ENCODE data around the gene MRAP. TPM values are rescaled to one million over a fixed set of nuclear protein-coding genes. Genes with fewer than 3 reads are reported as not detected.

The MRAP gene
- polyA plus RNA-seq, 2 of the 4 experiments (the other 2 are of a cell fraction) = not detected

DNA sequence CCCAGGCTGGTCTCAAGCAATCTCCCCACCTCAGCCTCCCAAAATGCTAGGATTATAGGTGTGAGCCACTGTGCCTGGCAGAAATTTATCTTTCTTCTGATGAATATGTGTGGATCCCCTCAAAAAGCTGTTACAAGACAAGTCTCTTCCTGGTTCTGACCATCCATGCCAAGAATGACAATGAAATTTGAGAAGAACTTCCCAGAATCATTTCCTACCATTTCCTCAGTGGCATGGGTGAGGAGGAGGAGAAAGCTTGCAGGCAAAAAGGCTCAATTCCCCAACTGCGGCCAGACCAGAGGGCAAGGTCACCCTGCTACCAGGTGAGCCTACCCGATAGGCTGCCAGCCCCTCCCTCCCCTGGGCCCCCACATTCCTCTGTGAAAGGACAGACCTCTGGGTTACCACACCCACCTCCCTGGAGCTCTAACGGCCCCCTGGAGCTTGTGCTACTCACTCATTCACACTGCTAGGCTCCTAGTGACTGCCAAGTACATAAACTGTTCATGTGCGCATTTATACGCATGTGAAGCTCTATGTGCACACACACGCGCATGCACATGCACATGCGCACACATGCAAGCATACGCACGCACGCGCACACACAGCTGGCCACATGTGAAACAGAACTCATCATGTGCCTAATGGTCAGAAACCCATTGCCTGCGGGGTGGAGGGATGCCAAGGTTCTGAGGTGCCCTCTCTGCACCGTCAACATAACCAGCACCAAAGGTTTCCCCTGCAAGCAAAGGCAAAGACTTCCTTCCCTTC, 17.0 kb downstream of the MRAP start (continued):
- TF ChIP-seq MAZ (IDR thresholded peaks at IDR 0.05; ENCODE audit: borderline replicate concordance, low read depth, low read length) (no peak), HOXB5 (CRISPR knock-in tag; IDR thresholded peaks at IDR 0.05) (no peak)
- TF ChIP-seq, protein P1, sequence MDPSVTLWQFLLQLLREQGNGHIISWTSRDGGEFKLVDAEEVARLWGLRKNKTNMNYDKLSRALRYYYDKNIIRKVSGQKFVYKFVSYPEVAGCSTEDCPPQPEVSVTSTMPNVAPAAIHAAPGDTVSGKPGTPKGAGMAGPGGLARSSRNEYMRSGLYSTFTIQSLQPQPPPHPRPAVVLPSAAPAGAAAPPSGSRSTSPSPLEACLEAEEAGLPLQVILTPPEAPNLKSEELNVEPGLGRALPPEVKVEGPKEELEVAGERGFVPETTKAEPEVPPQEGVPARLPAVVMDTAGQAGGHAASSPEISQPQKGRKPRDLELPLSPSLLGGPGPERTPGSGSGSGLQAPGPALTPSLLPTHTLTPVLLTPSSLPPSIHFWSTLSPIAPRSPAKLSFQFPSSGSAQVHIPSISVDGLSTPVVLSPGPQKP (IDR thresholded peaks at IDR 0.05; ENCODE audit: low read depth, low read length) = no peak

DNA sequence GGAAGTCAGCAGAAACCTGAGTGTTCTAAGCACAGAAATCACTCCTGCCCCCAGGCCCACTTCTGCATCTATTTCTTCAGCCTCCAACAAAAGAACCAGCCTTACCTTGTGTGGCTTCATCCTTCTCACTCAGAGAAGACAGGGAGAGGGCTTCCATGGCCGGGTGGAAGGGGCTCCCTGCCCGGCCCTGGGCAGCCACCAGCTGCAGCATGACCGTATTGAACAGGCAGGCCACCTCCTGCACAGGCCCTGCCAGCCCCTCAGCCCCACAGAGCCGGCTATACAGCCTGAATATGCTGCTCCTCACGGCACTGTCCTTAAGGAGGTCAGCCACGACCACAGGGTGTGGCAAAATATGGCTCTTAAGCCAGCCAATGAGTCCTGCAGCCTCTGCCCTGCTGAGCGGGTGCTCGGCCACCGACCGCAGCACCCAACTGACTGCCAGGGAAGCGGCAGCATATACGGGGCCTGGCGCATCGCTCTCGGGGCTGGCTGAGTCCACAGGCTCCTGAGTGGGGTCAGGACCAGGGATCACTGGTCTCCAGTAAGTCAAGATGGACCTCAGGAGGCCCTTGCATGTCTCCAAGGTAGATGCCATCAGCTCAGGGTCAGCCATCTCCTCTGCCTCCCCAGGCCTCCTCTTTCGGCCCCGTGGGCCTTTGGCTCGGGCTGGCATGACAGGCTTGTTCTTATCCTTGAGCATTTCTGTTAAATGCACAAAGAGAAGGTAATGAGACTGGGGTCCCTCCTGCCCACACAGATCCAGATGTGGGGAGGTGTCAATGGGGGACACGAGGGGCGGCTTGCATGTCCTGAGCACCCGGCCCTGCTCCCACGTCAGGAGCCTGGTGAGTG, 17.9 kb downstream of the MRAP start:
- ChIA-PET CTCF (interaction anchor here (0.6 to 1.0 kb wide), 2 partner anchors 87 to 255 kb away, joined by 3 to 4 read pairs; no protein-coding TSS in a partner anchor), POLR2A (no interaction called here)
- Histone ChIP-seq H3K4me2 (no peak overlapping the region), H3K9me3 (no peaks in the 10 kb centered on the region), H3K4me3 (no peak overlapping the region), H3K27ac (no peak overlapping the region), H3K4me1 (peaks cover under 1% of the 10 kb centered on the region; the same call in 2 of the 3 replicates)
- no peak for DNase-seq (ENCODE audit: low read depth in 1 of 2, low spot score in 1 of 2)
- ATAC-seq = no peak; a peak in 1 of 6 replicates
- FAIRE-seq = no peak
- WGBS (ENCODE audit: missing lambda C conversion rate) = 90% methylated on average over 13 of the region's 22 CpGs
- no peak for TF ChIP-seq RNF2 (IDR thresholded peaks at IDR 0.05; ENCODE audit: borderline replicate concordance, low read depth)
- TF ChIP-seq, protein P2, sequence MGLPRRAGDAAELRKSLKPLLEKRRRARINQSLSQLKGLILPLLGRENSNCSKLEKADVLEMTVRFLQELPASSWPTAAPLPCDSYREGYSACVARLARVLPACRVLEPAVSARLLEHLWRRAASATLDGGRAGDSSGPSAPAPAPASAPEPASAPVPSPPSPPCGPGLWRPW (IDR thresholded peaks at IDR 0.05) = no peak
- no peak for TF ChIP-seq ESRRA (IDR thresholded peaks at IDR 0.05; ENCODE audit: borderline replicate concordance, low read length)
- no peak for TF ChIP-seq JUNB (IDR thresholded peaks at IDR 0.05)
- no peak for TF ChIP-seq ZFP36 (IDR thresholded peaks at IDR 0.05; ENCODE audit: borderline replicate concordance, partially characterized antibody)
- no peak for TF ChIP-seq NR3C1 (IDR thresholded peaks at IDR 0.05)
- TF ChIP-seq FOSL2 (IDR thresholded peaks at IDR 0.05) = no peak
- TF ChIP-seq FOSL2 (CRISPR knock-in tag; IDR thresholded peaks at IDR 0.05) = no peak
- no peak for TF ChIP-seq MAFK (IDR thresholded peaks at IDR 0.05; ENCODE audit: partially characterized antibody)
- TF ChIP-seq NPAS2 (CRISPR knock-in tag; IDR thresholded peaks at IDR 0.05; ENCODE audit: borderline replicate concordance) = no peak
- TF ChIP-seq KDM1A (IDR thresholded peaks at IDR 0.05; ENCODE audit: low read depth) = no peak
- no peak for TF ChIP-seq BHLHE40 (IDR thresholded peaks at IDR 0.05; ENCODE audit: low read depth, low read length)
- TF ChIP-seq RARB (CRISPR knock-in tag; IDR thresholded peaks at IDR 0.05) = no peak

DNA sequence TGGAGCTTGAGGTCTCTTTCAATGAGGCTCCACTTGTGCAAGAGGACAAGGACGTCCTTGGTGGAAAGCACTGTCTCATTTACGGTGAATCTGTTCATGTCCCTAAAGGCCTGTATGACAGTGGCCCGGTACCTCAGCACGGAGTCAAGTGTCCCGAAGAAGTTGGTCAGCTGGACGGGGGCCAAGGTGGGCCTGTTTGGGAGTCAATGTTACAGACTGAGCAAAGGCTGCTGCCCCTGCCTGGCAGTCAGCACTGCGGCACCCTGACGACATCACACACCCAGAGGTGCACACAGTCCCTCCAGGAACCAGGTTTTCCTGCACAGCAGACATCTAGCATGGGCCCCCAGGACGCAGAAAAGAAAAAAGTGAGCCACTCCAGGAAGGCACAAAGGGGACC, 19.1 kb downstream of the MRAP start:
- CTCF ChIA-PET = interaction anchor here (0.6 to 1.2 kb wide), 2 partner anchors 19 to 200 kb away, joined by 3 read pairs; no protein-coding TSS in a partner anchor
- no peak for FAIRE-seq
- peaks cover 12% of the 10 kb centered on the region for H3K4me1 ChIP-seq

More for the DNA sequence above, 19.1 kb downstream of the MRAP start:
- Histone ChIP-seq H3K4me3 (no peak overlapping the region), H3K9me3 (no peaks in the 10 kb centered on the region), H3K4me2 (no peak overlapping the region), H3K27ac (no peak overlapping the region)
- POLR2A ChIA-PET = no interaction called here
- TF ChIP-seq RARB (CRISPR knock-in tag; IDR thresholded peaks at IDR 0.05) (no peak), FOSL2 (IDR thresholded peaks at IDR 0.05) (no peak), FOSL2 (CRISPR knock-in tag; IDR thresholded peaks at IDR 0.05) (no peak), EP300 (IDR thresholded peaks at IDR 0.05) (no peak), RNF2 (IDR thresholded peaks at IDR 0.05; ENCODE audit: borderline replicate concordance, low read depth) (no peak), CHD4 (IDR thresholded peaks at IDR 0.05; ENCODE audit: borderline replicate concordance) (no peak), ZC3H11A (IDR thresholded peaks at IDR 0.05) (no peak), NPAS2 (CRISPR knock-in tag; IDR thresholded peaks at IDR 0.05; ENCODE audit: borderline replicate concordance) (no peak), KDM5A (IDR thresholded peaks at IDR 0.05) (no peak), CBX8 (IDR thresholded peaks at IDR 0.05) (no peak), EHMT2 (IDR thresholded peaks at IDR 0.05; ENCODE audit: low read depth) (no peak), CBX2 (IDR thresholded peaks at IDR 0.05; ENCODE audit: borderline replicate concordance, low read depth) (no peak)
- TF ChIP-seq, protein P3, sequence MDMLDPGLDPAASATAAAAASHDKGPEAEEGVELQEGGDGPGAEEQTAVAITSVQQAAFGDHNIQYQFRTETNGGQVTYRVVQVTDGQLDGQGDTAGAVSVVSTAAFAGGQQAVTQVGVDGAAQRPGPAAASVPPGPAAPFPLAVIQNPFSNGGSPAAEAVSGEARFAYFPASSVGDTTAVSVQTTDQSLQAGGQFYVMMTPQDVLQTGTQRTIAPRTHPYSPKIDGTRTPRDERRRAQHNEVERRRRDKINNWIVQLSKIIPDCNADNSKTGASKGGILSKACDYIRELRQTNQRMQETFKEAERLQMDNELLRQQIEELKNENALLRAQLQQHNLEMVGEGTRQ (IDR thresholded peaks at IDR 0.05) = no peak
- TF ChIP-seq, protein P4, sequence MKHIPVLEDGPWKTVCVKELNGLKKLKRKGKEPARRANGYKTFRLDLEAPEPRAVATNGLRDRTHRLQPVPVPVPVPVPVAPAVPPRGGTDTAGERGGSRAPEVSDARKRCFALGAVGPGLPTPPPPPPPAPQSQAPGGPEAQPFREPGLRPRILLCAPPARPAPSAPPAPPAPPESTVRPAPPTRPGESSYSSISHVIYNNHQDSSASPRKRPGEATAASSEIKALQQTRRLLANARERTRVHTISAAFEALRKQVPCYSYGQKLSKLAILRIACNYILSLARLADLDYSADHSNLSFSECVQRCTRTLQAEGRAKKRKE (CRISPR knock-in tag; IDR thresholded peaks at IDR 0.05; ENCODE audit: low read depth) = no peak
- no peak for ATAC-seq
- DNase-seq (ENCODE audit: low read depth in 1 of 2, low spot score in 1 of 2) = no peak
- WGBS (ENCODE audit: missing lambda C conversion rate) = 92% methylated on average over 9 of the region's 9 CpGs

All from A549 (cell line).